Measurements from ENCODE around the gene TGM4.

The TGM4 gene

DNA sequence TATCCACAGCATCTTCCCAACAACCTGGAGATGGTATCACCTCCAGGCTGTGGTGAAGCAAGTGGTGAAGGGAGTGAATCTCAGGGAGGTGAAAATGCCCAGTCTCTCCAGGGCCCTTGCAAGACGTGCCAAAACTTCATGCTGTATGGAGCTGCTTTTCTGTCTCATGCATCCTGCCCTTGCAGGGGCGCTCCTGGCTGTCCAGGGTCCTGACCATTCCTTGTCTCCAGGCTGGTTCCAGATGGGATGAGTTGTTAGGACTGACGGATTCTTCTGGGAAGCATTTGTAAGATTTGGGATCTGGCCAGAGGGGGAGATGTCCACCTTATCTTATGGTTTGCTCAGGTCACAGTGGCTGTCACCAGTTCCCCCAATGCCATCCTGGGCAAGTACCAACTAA is 15.8 kb downstream of the TGM4 start:
- Mint-ChIP-seq H3K27me3 (ENCODE audit: low read depth) (no peaks in the 10 kb centered on the region), H3K4me1 (ENCODE audit: low read depth) (peaks cover 1% of the 10 kb centered on the region), H3K36me3 (ENCODE audit: low read depth) (no peaks in the 10 kb centered on the region), H3K4me3 (no peak overlapping the region), H3K9me3 (no peaks in the 10 kb centered on the region), H3K27ac (no peak overlapping the region)
- no peak for DNase-seq (ENCODE audit: low spot score)

DNA sequence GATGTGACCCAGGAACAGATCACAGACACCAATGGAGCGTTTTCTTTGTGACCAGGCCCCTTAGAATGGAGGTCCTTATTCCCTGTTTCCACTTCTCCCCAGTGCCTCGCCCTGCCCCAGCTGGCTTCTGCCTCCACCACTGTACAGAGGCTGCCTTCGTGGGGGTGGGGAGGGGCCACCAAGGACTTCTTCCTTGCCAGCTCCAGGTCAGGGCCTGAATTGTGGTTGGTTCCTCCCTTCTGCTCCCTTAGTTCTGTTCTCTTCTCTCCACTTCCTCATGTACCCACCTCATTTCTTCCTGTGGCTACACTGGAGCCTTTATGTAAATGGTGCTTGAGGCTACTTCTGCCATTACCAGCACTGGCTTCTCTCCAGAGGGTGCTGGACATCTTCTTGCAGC is 16.4 kb downstream of the TGM4 start:
- DNase-seq (ENCODE audit: low spot score): no peak
- no peaks in the 10 kb centered on the region for H3K36me3 Mint-ChIP-seq (ENCODE audit: low read depth)
- H3K27me3 Mint-ChIP-seq (ENCODE audit: low read depth): no peaks in the 10 kb centered on the region
- H3K27ac Mint-ChIP-seq: no peak overlapping the region
- peaks cover 1% of the 10 kb centered on the region for H3K4me1 Mint-ChIP-seq (ENCODE audit: low read depth)
- no peaks in the 10 kb centered on the region for H3K9me3 Mint-ChIP-seq
- no peak overlapping the region for H3K4me3 Mint-ChIP-seq

DNA sequence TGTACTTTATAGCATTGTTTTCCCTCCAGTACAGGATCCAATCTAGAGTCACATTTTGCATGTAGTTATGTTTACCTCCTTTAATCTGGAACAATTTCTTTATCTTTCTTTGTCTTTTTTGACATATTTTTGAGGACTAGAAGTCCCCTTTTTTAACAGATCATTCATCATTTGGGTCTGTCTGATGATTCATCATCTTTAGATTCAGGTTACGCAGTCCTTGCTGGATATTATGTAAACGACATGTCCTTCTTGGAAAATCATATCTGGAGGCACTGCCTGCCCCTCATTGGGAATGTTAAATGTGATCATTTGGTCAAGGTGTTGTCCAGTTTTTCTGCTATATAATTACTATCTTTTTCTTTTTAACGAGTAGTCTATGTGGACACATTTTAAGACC is 18.3 kb downstream of the TGM4 start:
- DNase-seq (ENCODE audit: low spot score): no peak

DNA sequence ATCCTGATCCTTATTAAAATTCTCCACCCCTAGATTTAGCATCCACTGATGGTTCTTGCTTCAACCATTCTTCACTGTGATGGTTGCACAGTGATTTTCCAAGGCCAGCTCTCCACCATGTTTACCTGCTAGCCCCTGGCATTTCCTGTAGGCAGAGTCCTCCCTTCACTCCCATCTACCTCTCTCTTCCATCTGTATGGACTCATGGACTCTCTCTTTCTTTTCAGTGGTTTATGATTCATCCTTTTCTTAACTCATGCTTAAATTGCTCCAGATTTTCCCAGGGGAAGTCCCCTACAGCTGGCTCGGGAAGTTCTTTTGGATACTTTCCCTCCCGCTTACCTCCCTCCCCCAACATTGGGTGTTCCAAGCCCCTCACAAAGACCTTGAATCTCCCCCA is 18.7 kb downstream of the TGM4 start:
- Mint-ChIP-seq H3K36me3 (ENCODE audit: low read depth) (no peaks in the 10 kb centered on the region), H3K9me3 (no peaks in the 10 kb centered on the region), H3K4me1 (ENCODE audit: low read depth) (peaks cover 1% of the 10 kb centered on the region), H3K27me3 (ENCODE audit: low read depth) (no peaks in the 10 kb centered on the region), H3K27ac (no peak overlapping the region), H3K4me3 (no peak overlapping the region)
- no peak for DNase-seq (ENCODE audit: low spot score)

More for the DNA sequence above, 18.3 kb downstream of the TGM4 start:
- H3K4me1 Mint-ChIP-seq (ENCODE audit: low read depth): peaks cover 1% of the 10 kb centered on the region
- H3K4me3 Mint-ChIP-seq: no peak overlapping the region
- H3K27me3 Mint-ChIP-seq (ENCODE audit: low read depth): no peaks in the 10 kb centered on the region
- no peak overlapping the region for H3K27ac Mint-ChIP-seq
- no peaks in the 10 kb centered on the region for H3K9me3 Mint-ChIP-seq
- no peaks in the 10 kb centered on the region for H3K36me3 Mint-ChIP-seq (ENCODE audit: low read depth)

DNA sequence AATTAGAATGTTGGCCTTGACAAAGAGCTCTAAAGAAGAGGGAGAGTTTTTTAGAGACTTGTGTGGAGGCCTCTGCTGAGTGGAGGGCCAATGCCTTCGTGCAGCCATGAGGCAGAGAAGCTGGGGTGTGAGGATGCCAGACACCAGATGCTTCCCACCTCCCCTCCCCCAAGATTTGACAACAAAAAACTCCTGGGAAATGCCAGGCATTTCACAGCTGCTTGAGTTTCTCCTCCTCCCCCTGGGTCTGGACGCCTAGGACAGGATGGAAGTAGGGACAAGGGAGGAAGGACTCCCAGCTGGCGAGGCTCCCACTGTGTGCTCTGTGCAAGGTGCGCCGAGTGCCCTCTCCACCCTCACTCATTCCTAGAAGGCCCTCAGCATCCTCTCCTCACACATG is 20.1 kb downstream of the TGM4 start:
- DNase-seq (ENCODE audit: low spot score): no peak
- H3K4me3 Mint-ChIP-seq: no peak overlapping the region
- peaks cover 1% of the 10 kb centered on the region for H3K4me1 Mint-ChIP-seq (ENCODE audit: low read depth)
- no peak overlapping the region for H3K27ac Mint-ChIP-seq
- H3K9me3 Mint-ChIP-seq: no peaks in the 10 kb centered on the region
- no peaks in the 10 kb centered on the region for H3K36me3 Mint-ChIP-seq (ENCODE audit: low read depth)
- no peaks in the 10 kb centered on the region for H3K27me3 Mint-ChIP-seq (ENCODE audit: low read depth)

DNA sequence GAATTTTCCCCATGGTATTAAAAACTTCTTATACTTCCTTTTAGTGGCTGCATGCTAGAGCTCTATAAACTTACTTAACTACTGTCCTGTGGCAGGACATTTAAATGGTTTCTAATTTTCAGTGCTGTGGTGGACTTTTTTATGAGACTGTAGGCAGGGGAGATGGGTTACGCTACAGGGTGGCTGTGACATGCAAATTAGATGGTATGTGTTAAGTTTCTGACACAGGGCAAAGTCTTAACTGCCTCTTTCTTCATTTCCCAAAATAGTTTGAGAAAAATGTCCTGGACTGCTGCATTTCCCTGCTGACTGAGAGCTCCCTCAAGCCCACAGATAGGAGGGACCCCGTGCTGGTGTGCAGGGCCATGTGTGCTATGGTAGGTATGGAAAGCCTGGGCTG is 22.0 kb downstream of the TGM4 start:
- DNase-seq (ENCODE audit: low spot score): no peak
- Mint-ChIP-seq H3K36me3 (ENCODE audit: low read depth) (no peaks in the 10 kb centered on the region), H3K4me1 (ENCODE audit: low read depth) (peaks cover 2% of the 10 kb centered on the region), H3K4me3 (no peak overlapping the region), H3K9me3 (no peaks in the 10 kb centered on the region), H3K27ac (no peak overlapping the region), H3K27me3 (ENCODE audit: low read depth) (no peaks in the 10 kb centered on the region)

DNA sequence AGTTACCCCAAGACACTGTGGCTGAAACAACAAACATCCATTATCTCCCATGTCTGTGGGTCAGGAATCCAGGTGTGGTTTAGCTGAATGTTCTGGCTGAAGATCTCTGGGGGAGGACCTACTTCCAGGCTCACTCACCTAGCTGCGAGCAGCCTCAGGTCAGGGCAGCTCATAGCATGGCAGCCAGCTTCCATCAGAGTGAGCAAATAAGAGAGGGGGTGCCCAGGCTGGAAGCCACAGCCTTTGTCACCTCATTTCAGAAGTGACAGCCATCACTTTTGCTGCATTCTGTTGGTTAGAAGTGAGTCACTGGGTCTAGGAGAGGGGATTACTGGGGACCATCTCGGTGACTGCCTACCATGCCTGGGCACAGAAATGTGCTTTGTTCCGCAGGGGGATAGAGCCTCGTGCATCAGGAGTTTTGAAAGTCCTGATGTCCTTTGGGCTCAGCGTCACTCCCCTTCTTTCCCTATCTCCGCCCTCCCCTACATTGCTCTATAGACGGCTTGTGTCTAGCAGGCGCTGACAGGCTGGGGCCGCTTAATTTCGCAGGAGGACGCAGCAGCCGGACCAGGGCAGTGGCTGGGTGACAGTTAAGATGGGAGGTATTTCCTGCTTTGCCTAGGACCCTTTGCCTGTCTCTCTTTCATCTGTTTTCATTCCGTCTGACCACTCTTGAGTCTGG is 25.4 kb downstream of the TGM4 start:
- Mint-ChIP-seq H3K4me3 (no peak overlapping the region), H3K27ac (no peak overlapping the region), H3K27me3 (ENCODE audit: low read depth) (peaks cover 1% of the 10 kb centered on the region), H3K36me3 (ENCODE audit: low read depth) (no peaks in the 10 kb centered on the region), H3K9me3 (no peaks in the 10 kb centered on the region), H3K4me1 (ENCODE audit: low read depth) (peaks cover 2% of the 10 kb centered on the region)
- DNase-seq (ENCODE audit: low spot score): no peak

DNA sequence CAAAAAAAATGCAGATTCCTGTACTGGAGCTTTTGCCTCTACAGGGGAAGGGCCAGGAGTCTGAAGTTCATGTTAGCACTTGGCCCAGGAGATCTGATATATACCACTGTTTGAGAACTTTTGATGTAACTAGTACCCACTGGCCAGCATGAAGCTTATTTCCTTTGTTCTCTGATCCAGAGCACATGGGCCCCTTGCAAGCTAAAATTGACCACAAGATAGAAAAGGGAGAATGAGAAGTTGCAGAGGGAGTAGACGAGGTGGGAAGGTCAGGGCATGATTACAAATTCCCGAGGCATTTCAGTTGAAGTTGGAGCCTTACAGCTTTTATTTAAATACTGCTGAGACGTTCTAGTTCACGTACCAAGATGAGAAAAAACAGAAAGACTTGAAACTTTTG is 28.2 kb downstream of the TGM4 start:
- no peak overlapping the region for H3K4me3 Mint-ChIP-seq
- H3K9me3 Mint-ChIP-seq: no peaks in the 10 kb centered on the region
- H3K4me1 Mint-ChIP-seq (ENCODE audit: low read depth): peaks cover 2% of the 10 kb centered on the region
- peaks cover 1% of the 10 kb centered on the region for H3K27me3 Mint-ChIP-seq (ENCODE audit: low read depth)
- DNase-seq (ENCODE audit: low spot score): no peak
- H3K27ac Mint-ChIP-seq: no peak overlapping the region
- no peaks in the 10 kb centered on the region for H3K36me3 Mint-ChIP-seq (ENCODE audit: low read depth)

DNA sequence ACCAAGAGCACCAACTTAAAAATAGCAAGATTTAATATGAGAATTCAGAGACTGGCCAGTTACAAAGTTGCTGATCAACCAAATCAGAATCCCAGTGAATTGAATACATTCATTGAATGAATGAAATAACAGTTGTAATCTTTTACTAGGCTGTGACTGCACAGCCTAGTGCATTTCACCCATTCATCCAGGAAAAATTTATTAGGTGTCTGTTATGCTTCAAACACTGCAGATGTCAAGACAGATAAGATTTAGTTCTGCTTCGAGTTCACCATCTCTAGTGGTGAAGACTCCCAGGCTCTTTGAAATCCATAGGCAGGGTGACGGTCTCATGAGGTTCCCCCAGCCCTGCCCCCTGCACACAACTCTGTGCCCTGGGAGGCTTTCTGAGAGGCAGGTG is 28.9 kb downstream of the TGM4 start:
- Mint-ChIP-seq H3K4me3 (no peak overlapping the region), H3K27ac (no peak overlapping the region), H3K27me3 (ENCODE audit: low read depth) (peaks cover 1% of the 10 kb centered on the region), H3K4me1 (ENCODE audit: low read depth) (peaks cover 2% of the 10 kb centered on the region), H3K9me3 (no peaks in the 10 kb centered on the region), H3K36me3 (ENCODE audit: low read depth) (no peaks in the 10 kb centered on the region)
- DNase-seq (ENCODE audit: low spot score): no peak

DNA sequence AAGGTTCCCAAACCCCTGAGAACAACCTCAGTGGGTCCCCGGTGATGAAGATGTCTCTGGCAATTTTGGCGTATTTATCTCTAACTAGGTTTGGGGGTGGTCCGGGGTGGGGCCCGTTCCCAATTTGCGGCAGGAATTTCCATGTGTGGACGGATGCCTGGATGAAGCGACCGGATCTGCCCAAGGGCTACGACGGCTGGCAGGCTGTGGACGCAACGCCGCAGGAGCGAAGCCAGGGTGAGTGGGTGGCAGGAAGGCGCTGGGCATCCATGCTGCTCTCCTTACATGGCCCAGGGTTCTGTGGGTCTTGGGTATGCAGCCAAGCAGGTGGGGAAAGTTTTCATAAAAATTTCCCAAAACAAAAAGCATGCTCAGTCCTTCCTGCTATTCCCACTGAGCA is 29.3 kb downstream of the TGM4 start:
- H3K4me3 Mint-ChIP-seq: no peak overlapping the region
- no peaks in the 10 kb centered on the region for H3K36me3 Mint-ChIP-seq (ENCODE audit: low read depth)
- H3K27me3 Mint-ChIP-seq (ENCODE audit: low read depth): peaks cover 1% of the 10 kb centered on the region
- H3K9me3 Mint-ChIP-seq: no peaks in the 10 kb centered on the region
- no peak for DNase-seq (ENCODE audit: low spot score)
- peaks cover 2% of the 10 kb centered on the region for H3K4me1 Mint-ChIP-seq (ENCODE audit: low read depth)
- H3K27ac Mint-ChIP-seq: no peak overlapping the region

DNA sequence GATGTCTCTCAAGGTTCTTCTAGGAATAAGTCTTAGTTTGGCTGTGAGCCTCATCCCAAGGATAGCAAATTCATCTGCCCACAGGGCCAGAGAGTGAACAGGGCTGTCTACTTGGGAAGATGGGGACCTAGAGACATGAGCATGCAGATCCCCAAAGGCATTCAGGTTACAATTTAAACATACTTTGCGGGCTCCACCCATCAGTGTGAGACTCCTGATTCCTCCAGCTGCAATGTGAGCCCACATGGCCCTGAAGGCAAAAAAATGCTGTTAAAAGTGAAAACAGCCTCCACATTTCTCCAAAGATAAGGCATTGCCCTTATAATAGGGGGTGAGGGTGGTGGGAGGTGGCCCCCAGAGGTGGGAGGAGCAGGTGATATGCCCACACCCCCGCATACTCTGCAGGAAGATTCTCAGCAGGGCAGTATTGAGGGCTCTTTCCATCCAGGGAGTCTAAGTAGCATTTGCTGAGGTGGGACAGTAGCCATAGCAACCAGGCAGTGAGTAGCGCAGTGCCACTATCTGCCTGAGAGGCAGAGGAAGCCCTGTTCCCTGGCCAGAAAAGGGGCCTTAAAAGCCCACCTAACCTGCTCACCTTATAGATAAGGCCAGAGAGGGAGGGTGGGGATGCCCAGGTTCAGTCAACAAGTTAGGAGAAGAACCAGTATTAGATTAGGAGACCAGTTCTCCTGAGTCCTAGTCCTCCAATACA is 31.2 kb downstream of the TGM4 start:
- H3K4me1 Mint-ChIP-seq (ENCODE audit: low read depth): no peaks in the 10 kb centered on the region

DNA sequence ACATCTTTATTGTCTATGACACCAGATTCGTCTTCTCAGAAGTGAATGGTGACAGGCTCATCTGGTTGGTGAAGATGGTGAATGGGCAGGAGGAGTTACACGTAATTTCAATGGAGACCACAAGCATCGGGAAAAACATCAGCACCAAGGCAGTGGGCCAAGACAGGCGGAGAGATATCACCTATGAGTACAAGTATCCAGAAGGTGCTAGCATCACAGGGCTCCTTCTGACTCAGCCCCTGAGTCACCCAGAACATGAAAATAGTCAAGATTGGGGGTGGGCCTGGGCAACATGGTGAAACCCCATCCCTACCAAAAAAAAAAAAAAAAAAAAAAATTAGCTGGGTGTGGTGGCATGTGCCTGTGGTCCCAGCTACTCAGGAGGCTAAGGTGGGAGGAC is 32.6 kb downstream of the TGM4 start:
- Mint-ChIP-seq H3K36me3 (ENCODE audit: low read depth) (no peaks in the 10 kb centered on the region), H3K9me3 (peaks cover 3% of the 10 kb centered on the region), H3K4me1 (ENCODE audit: low read depth) (no peaks in the 10 kb centered on the region), H3K27ac (no peak overlapping the region), H3K4me3 (no peak overlapping the region), H3K27me3 (ENCODE audit: low read depth) (peaks cover 11% of the 10 kb centered on the region)
- DNase-seq (ENCODE audit: low spot score): no peak

More for the DNA sequence above, 31.2 kb downstream of the TGM4 start:
- Mint-ChIP-seq H3K9me3 (peaks cover 3% of the 10 kb centered on the region), H3K27me3 (ENCODE audit: low read depth) (peaks cover 8% of the 10 kb centered on the region), H3K27ac (no peak overlapping the region), H3K36me3 (ENCODE audit: low read depth) (no peaks in the 10 kb centered on the region), H3K4me3 (no peak overlapping the region)
- DNase-seq (ENCODE audit: low spot score): no peak

DNA sequence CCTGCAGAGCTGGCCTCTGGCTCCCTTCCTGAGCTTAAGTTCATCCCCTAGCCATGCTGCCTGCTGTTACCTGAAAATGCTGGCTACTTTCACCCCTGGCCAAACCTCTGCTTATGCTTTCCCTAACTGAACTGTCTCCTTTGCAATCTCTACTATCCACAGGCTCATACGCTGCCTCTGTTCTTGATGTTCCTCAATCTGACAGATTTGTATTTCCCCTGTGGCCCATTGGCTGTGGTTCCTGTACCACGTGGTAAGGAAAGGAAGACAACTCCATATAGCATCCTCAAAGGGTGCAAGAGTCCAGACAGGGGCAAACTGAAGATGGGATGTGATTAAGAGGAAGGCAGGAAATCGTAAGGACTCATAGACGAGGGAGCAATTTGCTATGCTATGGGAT is 33.2 kb downstream of the TGM4 start:
- H3K27me3 Mint-ChIP-seq (ENCODE audit: low read depth): peaks cover 11% of the 10 kb centered on the region
- H3K4me3 Mint-ChIP-seq: no peak overlapping the region
- H3K9me3 Mint-ChIP-seq: peaks cover 3% of the 10 kb centered on the region
- H3K36me3 Mint-ChIP-seq (ENCODE audit: low read depth): no peaks in the 10 kb centered on the region
- H3K27ac Mint-ChIP-seq: no peak overlapping the region
- no peaks in the 10 kb centered on the region for H3K4me1 Mint-ChIP-seq (ENCODE audit: low read depth)
- no peak for DNase-seq (ENCODE audit: low spot score)

DNA sequence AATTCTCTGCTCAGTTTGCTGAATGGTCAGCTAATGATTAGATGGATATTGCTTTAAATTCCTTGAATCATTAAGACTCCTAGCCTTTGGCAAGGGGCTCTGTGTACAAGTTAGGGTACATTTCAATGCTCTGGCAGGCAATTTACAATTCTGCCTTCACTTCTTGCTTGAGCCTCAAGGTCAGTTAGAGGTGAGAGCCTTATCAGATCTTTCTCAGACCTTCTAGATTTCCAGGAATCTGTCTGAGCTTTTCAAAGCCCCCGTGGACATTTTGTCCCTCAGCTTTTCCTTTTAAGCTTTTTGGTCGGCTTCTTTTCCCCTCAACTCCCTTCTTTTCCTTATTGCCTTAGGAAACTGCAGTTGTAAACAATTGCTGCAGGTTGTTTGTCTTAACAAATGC is 34.7 kb downstream of the TGM4 start:
- H3K4me3 Mint-ChIP-seq: no peak overlapping the region
- DNase-seq (ENCODE audit: low spot score): no peak
- no peaks in the 10 kb centered on the region for H3K36me3 Mint-ChIP-seq (ENCODE audit: low read depth)
- peaks cover 9% of the 10 kb centered on the region for H3K27me3 Mint-ChIP-seq (ENCODE audit: low read depth)
- peaks cover 3% of the 10 kb centered on the region for H3K9me3 Mint-ChIP-seq
- H3K4me1 Mint-ChIP-seq (ENCODE audit: low read depth): no peaks in the 10 kb centered on the region
- H3K27ac Mint-ChIP-seq: no peak overlapping the region

DNA sequence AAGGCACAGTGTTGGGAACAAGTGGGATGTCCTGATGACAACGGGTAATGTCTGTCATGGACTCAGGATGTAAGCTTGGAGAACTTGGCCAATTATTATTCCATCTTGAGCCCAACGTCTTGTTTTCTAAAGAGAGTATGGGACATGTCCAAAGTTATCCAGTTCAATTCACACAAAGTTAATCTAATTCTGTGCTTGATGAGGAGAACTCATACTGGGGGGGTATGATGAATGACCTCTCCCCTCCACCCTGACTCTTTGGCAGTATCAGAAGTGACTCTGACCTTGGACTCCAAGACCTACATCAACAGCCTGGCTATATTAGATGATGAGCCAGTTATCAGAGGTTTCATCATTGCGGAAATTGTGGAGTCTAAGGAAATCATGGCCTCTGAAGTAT is 36.3 kb downstream of the TGM4 start:
- Mint-ChIP-seq H3K9me3 (peaks cover 3% of the 10 kb centered on the region), H3K27ac (no peak overlapping the region), H3K27me3 (ENCODE audit: low read depth) (peaks cover 9% of the 10 kb centered on the region), H3K4me1 (ENCODE audit: low read depth) (no peaks in the 10 kb centered on the region), H3K4me3 (no peak overlapping the region), H3K36me3 (ENCODE audit: low read depth) (no peaks in the 10 kb centered on the region)
- no peak for DNase-seq (ENCODE audit: low spot score)

Measured in T-helper 2 cell treated with Interferon-gamma antibody and Interleukin-4, amounts not matched to agents 5 μg/mL and 100 μg/mL, for 36 hours (primary cell).